ENCODE measurements around the gene TMEM80. TPM values are rescaled to one million over a fixed set of nuclear protein-coding genes. Genes with fewer than 3 reads are reported as not detected.

TMEM80 gene
- total RNA-seq, 1 donor from 2014 or later, result 20.8 TPM

GRCh38 chr11:679271-680207, 16.1 kb upstream of the TMEM80 start:
- no peak for DNase-seq (ENCODE audit: low read depth)
- H3K4me3 ChIP-seq (ENCODE audit: low read depth, low read length), result no peak overlapping the region
- TF ChIP-seq CTCF (conservative IDR thresholded peaks at IDR 0.05; ENCODE audit: low read depth, low read length), result no peak

DNA sequence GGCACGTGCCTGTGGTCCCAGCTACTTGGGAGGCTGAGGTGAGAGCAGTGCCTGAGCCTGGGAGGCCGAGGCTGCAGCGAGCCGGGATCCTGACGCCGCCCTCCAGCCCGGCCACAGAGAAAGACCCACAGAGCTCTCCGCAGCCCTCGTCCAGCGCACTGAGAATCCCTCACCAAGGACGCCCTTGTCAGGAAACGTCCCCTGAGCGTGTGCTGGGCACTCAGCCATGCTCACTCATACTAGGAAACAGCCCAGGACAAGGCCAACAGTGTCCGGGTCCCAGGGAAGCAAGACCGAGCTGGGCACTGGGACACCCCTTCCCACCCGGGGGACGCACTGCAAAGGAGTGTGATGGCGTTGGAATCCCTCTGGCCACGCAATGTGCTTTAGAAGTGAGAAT, 15.1 kb upstream of the TMEM80 start:
- no peak for TF ChIP-seq CTCF (conservative IDR thresholded peaks at IDR 0.05; ENCODE audit: low read depth, low read length)
- H3K4me3 ChIP-seq (ENCODE audit: low read depth, low read length), result no peak overlapping the region
- DNase-seq (ENCODE audit: low read depth), result no peak

DNA sequence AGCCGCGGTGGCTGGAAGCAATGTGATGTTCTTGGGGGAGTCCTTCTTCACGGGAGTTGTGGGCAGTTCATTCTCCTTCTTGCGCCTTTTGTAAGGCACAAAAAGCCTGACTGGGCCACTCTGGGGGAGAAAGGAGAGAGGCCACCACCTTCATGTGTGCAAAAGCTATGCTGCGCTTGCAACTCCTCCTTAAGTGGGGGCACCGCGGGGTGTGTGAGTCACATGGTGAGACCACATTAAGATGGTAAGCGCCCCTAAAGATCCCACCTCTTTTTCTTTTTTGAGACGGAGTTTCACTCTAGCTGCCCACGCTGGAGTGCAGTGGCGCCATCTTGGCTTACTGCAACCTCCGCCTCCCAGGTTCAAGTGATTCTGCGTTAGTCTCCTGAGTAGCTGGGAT, 14.6 kb upstream of the TMEM80 start:
- TF ChIP-seq CTCF (conservative IDR thresholded peaks at IDR 0.05; ENCODE audit: low read depth, low read length), result no peak
- H3K4me3 ChIP-seq (ENCODE audit: low read depth, low read length), result no peak overlapping the region
- DNase-seq (ENCODE audit: low read depth), result no peak

- DNase-seq (ENCODE audit: low read depth), result no peak
- no peak overlapping the region for H3K4me3 ChIP-seq (ENCODE audit: low read depth, low read length)
- no peak for TF ChIP-seq CTCF (conservative IDR thresholded peaks at IDR 0.05; ENCODE audit: low read depth, low read length)
These were observed 9.0 kb upstream of the TMEM80 start for GRCh38 chr11:686451-687243.

GRCh38 chr11:687751-688150, 7.9 kb upstream of the TMEM80 start:
- DNase-seq (ENCODE audit: low read depth), result no peak
- H3K4me3 ChIP-seq (ENCODE audit: low read depth, low read length), result no peak overlapping the region
- no peak for TF ChIP-seq CTCF (conservative IDR thresholded peaks at IDR 0.05; ENCODE audit: low read depth, low read length)

- TF ChIP-seq CTCF (conservative IDR thresholded peaks at IDR 0.05; ENCODE audit: low read depth, low read length), result no peak
These were observed 6.9 kb upstream of the TMEM80 start for GRCh38 chr11:688681-689080.

More at GRCh38 chr11:688681-689080, 6.9 kb upstream of the TMEM80 start:
- H3K4me3 ChIP-seq (ENCODE audit: low read depth, low read length), result no peak overlapping the region
- no peak for DNase-seq (ENCODE audit: low read depth)
